SU-DHL-6 (cell line): ENCODE data around the gene ERC1.

Experiments
- H2AFZ ChIP-seq: fragments of 200-600 bp; sonication (generic); 2 replicates; pipeline ENCODE4 v1.6.1; 2014; ENCODE audit warnings: low read depth, mild to moderate bottlenecking, moderate library complexity, mixed read lengths, antibody characterized with exemption, low read length; ENCODE audit not compliant: severe bottlenecking
- H3F3A ChIP-seq: fragments of 200-600 bp; shearing (Covaris generic); 2 replicates; pipeline ENCODE4 v1.6.0; 2016; ENCODE audit warnings: antibody characterized with exemption, mild to moderate bottlenecking; ENCODE audit not compliant: insufficient read depth
- H3K27ac ChIP-seq: fragments of 200-600 bp; sonication (generic); 2 replicates; pipeline ENCODE4 v1.5.1; 2016; ENCODE audit warnings: low read depth, mild to moderate bottlenecking, low read length, moderate library complexity, mixed read lengths
- H3K27me3 ChIP-seq: fragments of 200-600 bp; sonication (generic), shearing (Covaris generic); 2 replicates; pipeline ENCODE4 v1.6.0; 2014; ENCODE audit warnings: mild to moderate bottlenecking, low read length
- H3K36me3 ChIP-seq: fragments of 200-600 bp; sonication (generic); 2 replicates; pipeline ENCODE4 v1.6.1; 2014; ENCODE audit warnings: mild to moderate bottlenecking, low read length, mixed read lengths
- H3K4me2 ChIP-seq: fragments of 300-600, 200-600 bp; shearing (Covaris generic), sonication (generic); 2 replicates; pipeline ENCODE4 v1.6.0; 2014; ENCODE audit warnings: low read length, low read depth, mild to moderate bottlenecking; ENCODE audit not compliant: poor library complexity, severe bottlenecking
- H3K4me3 ChIP-seq: fragments of 200-600 bp; sonication (generic); 2 replicates; pipeline ENCODE4 v1.5.1; 2014; ENCODE audit warnings: antibody characterized with exemption, low read length, mild to moderate bottlenecking, mixed read lengths; ENCODE audit not compliant: insufficient read depth, poor library complexity, severe bottlenecking
- H3K79me2 ChIP-seq: fragments of 200-600 bp; sonication (generic); 2 replicates; pipeline ENCODE4 v1.6.1; 2014; ENCODE audit warnings: mild to moderate bottlenecking, low read length, moderate library complexity; ENCODE audit not compliant: insufficient read depth
- H3K9ac ChIP-seq: fragments of 200-600 bp; sonication (generic); 2 replicates; pipeline ENCODE4 v1.7.0; 2014; ENCODE audit warnings: mild to moderate bottlenecking, low read length
- H3K9me2 ChIP-seq: fragments of 200-600 bp; sonication (generic); replicated peaks from 2 replicates; pipeline ENCODE4 v1.6.1; 2014; ENCODE audit warnings: low read length; ENCODE audit not compliant: insufficient read depth
- H3K9me3 ChIP-seq: fragments of 200-600 bp; sonication (generic); 2 replicates; pipeline ENCODE4 v1.6.1; 2014; ENCODE audit warnings: low read length, mixed read lengths; ENCODE audit not compliant: insufficient read depth
- H4K20me1 ChIP-seq: fragments of 200-600 bp; sonication (generic); 2 replicates; pipeline ENCODE4 v1.6.1; 2014; ENCODE audit warnings: low read depth, mild to moderate bottlenecking, antibody characterized with exemption, low read length, moderate library complexity, mixed read lengths
- EZH2phosphoT487 ChIP-seq: fragments of 200-600 bp; sonication (generic), shearing (Covaris generic); conservative IDR thresholded peaks from 2 replicates; pipeline ENCODE4 v1.6.1; 2018; ENCODE audit warnings: mild to moderate bottlenecking, antibody characterized with exemption, low read length, moderate library complexity, mixed read lengths
- TF ChIP-seq, protein P1 (sequence below): fragments of 200-600 bp; sonication (generic); IDR thresholded peaks from one replicate; pipeline ENCODE4 v1.5.1; 2017; ENCODE audit warnings: antibody characterized with exemption, mild to moderate bottlenecking, low read length, moderate library complexity; ENCODE audit not compliant: insufficient read depth, poor library complexity, severe bottlenecking

ERC1 gene

DNA sequence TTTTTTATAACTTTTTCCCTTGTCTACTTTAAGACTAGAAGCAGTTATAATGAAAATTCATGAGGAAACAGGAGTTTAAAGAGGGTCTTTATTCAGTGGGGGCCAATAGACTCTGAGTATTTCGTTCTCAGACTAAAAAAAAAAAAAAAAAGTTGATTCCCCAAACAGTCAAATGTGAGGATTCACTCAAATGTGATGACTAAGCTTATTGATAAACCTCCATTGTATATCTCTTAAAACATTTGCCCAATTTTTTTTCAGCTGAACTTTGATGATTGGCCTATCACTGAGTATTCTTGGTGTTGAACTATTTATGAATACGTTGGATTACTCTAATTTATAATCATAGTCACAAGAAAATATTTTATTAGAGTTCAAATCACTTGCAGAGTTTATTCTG, 265.3 kb downstream of the ERC1 start:
- H3K27ac ChIP-seq, result no peak overlapping the region
- H3K4me3 ChIP-seq, result no peak overlapping the region
- no peaks in the 10 kb centered on the region for H3K27me3 ChIP-seq
- no peak for TF ChIP-seq EZH2phosphoT487
- TF ChIP-seq, protein P1, sequence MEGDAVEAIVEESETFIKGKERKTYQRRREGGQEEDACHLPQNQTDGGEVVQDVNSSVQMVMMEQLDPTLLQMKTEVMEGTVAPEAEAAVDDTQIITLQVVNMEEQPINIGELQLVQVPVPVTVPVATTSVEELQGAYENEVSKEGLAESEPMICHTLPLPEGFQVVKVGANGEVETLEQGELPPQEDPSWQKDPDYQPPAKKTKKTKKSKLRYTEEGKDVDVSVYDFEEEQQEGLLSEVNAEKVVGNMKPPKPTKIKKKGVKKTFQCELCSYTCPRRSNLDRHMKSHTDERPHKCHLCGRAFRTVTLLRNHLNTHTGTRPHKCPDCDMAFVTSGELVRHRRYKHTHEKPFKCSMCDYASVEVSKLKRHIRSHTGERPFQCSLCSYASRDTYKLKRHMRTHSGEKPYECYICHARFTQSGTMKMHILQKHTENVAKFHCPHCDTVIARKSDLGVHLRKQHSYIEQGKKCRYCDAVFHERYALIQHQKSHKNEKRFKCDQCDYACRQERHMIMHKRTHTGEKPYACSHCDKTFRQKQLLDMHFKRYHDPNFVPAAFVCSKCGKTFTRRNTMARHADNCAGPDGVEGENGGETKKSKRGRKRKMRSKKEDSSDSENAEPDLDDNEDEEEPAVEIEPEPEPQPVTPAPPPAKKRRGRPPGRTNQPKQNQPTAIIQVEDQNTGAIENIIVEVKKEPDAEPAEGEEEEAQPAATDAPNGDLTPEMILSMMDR, result no peak
- H3K36me3 ChIP-seq, result no peaks in the 10 kb centered on the region
- no peaks in the 10 kb centered on the region for H3F3A ChIP-seq
- H3K9ac ChIP-seq, result no peak overlapping the region
- no peaks in the 10 kb centered on the region for H3K9me2 ChIP-seq
- no peaks in the 10 kb centered on the region for H3K79me2 ChIP-seq
- no peaks in the 10 kb centered on the region for H3K9me3 ChIP-seq
- H4K20me1 ChIP-seq, result no peaks in the 10 kb centered on the region
- H2AFZ ChIP-seq, result no peak overlapping the region
- H3K4me2 ChIP-seq, result no peak overlapping the region

DNA sequence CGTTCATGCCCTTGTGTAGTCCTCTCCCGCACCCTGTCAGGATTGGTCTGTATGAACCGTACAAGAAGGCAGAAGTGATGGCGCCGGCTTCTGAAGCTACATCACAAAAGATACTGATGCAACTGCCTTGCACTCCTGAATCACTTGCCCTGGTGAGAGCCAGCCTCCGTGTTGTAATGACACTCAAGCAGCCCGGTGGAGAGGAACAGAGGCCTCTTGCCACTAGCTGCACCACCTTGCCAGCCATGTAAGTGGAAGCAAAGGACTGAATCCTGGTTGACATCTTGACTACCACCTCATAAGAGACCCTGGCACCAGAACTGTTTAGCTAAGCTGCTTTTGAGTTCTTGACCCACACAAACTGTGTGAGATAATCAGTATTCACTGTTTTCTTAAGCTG, 266.0 kb downstream of the ERC1 start:
- Histone ChIP-seq H3K36me3 (no peaks in the 10 kb centered on the region), H3K4me3 (no peak overlapping the region), H3K9me2 (no peaks in the 10 kb centered on the region), H2AFZ (no peak overlapping the region), H3K9ac (no peak overlapping the region), H3F3A (no peaks in the 10 kb centered on the region), H3K9me3 (no peaks in the 10 kb centered on the region), H3K27ac (no peak overlapping the region), H3K4me2 (no peak overlapping the region), H4K20me1 (no peaks in the 10 kb centered on the region), H3K79me2 (no peaks in the 10 kb centered on the region), H3K27me3 (no peaks in the 10 kb centered on the region)
- TF ChIP-seq, protein P1, result no peak
- TF ChIP-seq EZH2phosphoT487, result no peak

DNA sequence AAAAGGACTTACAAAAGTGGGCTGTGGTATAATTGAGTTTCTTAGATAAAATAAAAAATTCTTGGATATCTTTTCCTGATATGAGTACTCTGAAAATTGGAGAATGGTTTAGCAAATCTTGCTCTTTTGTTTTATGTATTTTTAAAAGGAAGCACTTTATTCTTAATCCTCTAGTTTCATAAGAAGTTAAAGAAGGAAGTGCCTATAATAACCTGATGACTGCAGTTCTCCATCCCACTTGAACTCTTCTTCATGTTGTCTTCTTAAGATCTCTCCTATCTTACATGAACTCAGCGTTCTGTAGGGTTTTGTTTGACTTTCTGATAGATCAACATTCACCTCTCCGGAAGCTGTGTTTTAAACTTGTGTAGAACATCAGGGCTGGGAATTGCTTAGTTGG, 271.0 kb downstream of the ERC1 start:
- no peaks in the 10 kb centered on the region for H3K27me3 ChIP-seq
- TF ChIP-seq, protein P1, result no peak
- no peak for TF ChIP-seq EZH2phosphoT487
- peak overlapping the region; percentile 3 for H3K4me2 ChIP-seq
- no peaks in the 10 kb centered on the region for H3K79me2 ChIP-seq
- H3F3A ChIP-seq, result no peaks in the 10 kb centered on the region
- no peaks in the 10 kb centered on the region for H3K9me2 ChIP-seq
- H3K27ac ChIP-seq, result no peak overlapping the region
- no peaks in the 10 kb centered on the region for H3K9me3 ChIP-seq
- H4K20me1 ChIP-seq, result no peaks in the 10 kb centered on the region
- H3K4me3 ChIP-seq, result no peak overlapping the region
- H2AFZ ChIP-seq, result no peak overlapping the region
- no peaks in the 10 kb centered on the region for H3K36me3 ChIP-seq
- H3K9ac ChIP-seq, result no peak overlapping the region

DNA sequence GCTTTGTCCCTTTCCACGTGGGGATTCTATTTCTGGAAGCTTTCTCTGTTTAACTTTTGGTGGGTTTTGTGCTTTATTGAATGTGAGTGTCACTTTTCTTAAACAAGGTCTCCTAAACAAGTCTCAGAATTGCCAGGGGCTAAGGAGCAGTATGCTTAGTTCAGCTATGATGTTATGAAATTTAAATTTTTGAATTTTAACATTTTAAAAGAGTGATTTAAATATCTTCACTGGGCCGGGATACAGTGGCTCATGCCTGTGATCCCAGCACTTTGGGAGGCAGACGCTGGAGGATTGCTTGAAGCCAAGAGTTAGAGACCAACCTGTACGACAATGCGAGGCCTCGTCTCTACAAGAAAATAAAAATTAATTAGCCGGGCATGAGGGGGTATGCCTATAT, 276.2 kb downstream of the ERC1 start:
- TF ChIP-seq EZH2phosphoT487, result no peak
- TF ChIP-seq, protein P1, result no peak
- Histone ChIP-seq H3K4me2 (no peak overlapping the region), H3F3A (no peaks in the 10 kb centered on the region), H3K27me3 (no peaks in the 10 kb centered on the region), H3K9ac (no peak overlapping the region), H3K79me2 (no peaks in the 10 kb centered on the region), H4K20me1 (no peaks in the 10 kb centered on the region), H3K9me3 (no peaks in the 10 kb centered on the region), H2AFZ (no peak overlapping the region), H3K4me3 (no peak overlapping the region), H3K27ac (no peak overlapping the region), H3K36me3 (no peaks in the 10 kb centered on the region), H3K9me2 (no peaks in the 10 kb centered on the region)
